Spleen (tissue), 11 donors: ENCODE measurements around the gene OTUD7B. TPM values are rescaled to one million over a fixed set of nuclear protein-coding genes. Genes with fewer than 3 reads are reported as not detected.

ENCODE experiments used
- DNase-seq: peaks from one replicate; pipeline ENCODE4 v3.0.0-alpha.2; 2020
- H3K27ac ChIP-seq, 8 donors: fragments of 200-600 bp; sonication (generic) in 7 of 8; 1 replicate in 4 of 8; 2 replicates in 4 of 8; pipeline versions ENCODE4 v1.5.0 to v1.8.0; 2016 to 2021; ENCODE audit warnings: inconsistent platforms in 4 of 8, mild to moderate bottlenecking in 4 of 8, moderate library complexity in 1 of 8
- H3K27me3 ChIP-seq, 7 donors: fragments of 200-600 bp; sonication (generic) in 6 of 7; replicated peaks in 1 of 7; 1 replicate in 4 of 7; 2 replicates in 3 of 7; pipeline versions ENCODE4 v1.5.0 to v1.8.0; 2016 to 2021; ENCODE audit warnings: inconsistent platforms in 3 of 7, mild to moderate bottlenecking in 1 of 7
- H3K36me3 ChIP-seq, 6 donors: fragments of 200-600 bp; sonication (generic) in 5 of 6; 1 replicate in 4 of 6; 2 replicates in 2 of 6; pipeline versions ENCODE4 v1.5.0 to v1.8.0; 2016 to 2021; ENCODE audit warnings: inconsistent platforms in 2 of 6
- H3K4me1 ChIP-seq, 6 donors: fragments of 200-600 bp; sonication (generic) in 5 of 6; 1 replicate in 3 of 6; 2 replicates in 3 of 6; pipeline versions ENCODE4 v1.5.0 to v1.8.0; 2016 to 2021; ENCODE audit warnings: inconsistent platforms in 3 of 6
- H3K4me3 ChIP-seq, 8 donors: fragments of 200-600 bp; sonication (generic) in 7 of 8; 1 replicate in 4 of 8; 2 replicates in 4 of 8; pipeline versions ENCODE4 v1.5.0 to v1.8.0; 2016 to 2021; ENCODE audit warnings: inconsistent platforms in 4 of 8, mild to moderate bottlenecking in 4 of 8, moderate library complexity in 2 of 8
- H3K9me3 ChIP-seq, 8 donors: fragments of 200-600 bp; sonication (generic) in 7 of 8; 1 replicate in 4 of 8; 2 replicates in 4 of 8; pipeline versions ENCODE4 v1.5.0 to v1.8.0; 2016 to 2021; ENCODE audit warnings: inconsistent platforms in 4 of 8
- POLR2A ChIP-seq, 3 donors: fragments of 450-650 bp; IDR thresholded peaks; one replicate each; pipeline ENCODE4 v1.5.1; 2017; ENCODE audit warnings: antibody characterized with exemption in 3 of 3, mild to moderate bottlenecking in 1 of 3
- POLR2AphosphoS5 ChIP-seq, 3 donors: sonication (generic); formaldehyde crosslinking; IDR thresholded peaks; one replicate each; pipeline ENCODE4 v1.5.1; 2017; ENCODE audit warnings: antibody characterized with exemption in 3 of 3
- WGBS, 5 donors: extraction: QIAGEN DNeasy Blood & Tissue Kit in 3 of 5; methylation state at CpG; one replicate each; pipeline versions ENCODE4 v1.1.5 to v1.1.7; 2013 to 2018; 5-methylcytosine and 5-hydroxymethylcytosine counted together
- intact Hi-C: fragments of 100-400 bp; cut with DNase I; formaldehyde crosslinking; loops from one replicate; pipeline ENCODE4 v1.15.0; 2023; ENCODE audit warnings: low total_unique reads
- polyA plus RNA-seq, 3 donors: library from polyadenylated mRNA; stranded (reverse); fragments of 200-250 nt; gene quantifications; one replicate each; pipeline ENCODE4 v1.2.1, GENCODE V29; 2013
- total RNA-seq, 7 donors: library from RNA; depleted of rRNA in 3 of 7; stranded (reverse); fragments of >200 nt in 3 of 7; fragmentation: NEBNext Ultra II Directional in 4 of 7; extraction: Animal tissue kit (Norgen Biotek cat#: 25700) in 4 of 7; gene quantifications; one replicate each; pipeline versions ENCODE4 v1.1.0 to v1.2.1, GENCODE V29; 2016 to 2021
- TF ChIP-seq, protein P1 (sequence below), 11 experiments: fragments of 200-600 bp in 7 of 11; fragments of 450-650 bp in 4 of 11; sonication (generic) in 4 of 11; IDR thresholded peaks in 8 of 11; conservative IDR thresholded peaks in 3 of 11; 1 replicate in 7 of 11; 2 replicates in 4 of 11; pipeline versions ENCODE4 v1.4.0 to v1.8.0; 2016 to 2021; ENCODE audit warnings: antibody characterized with exemption in 11 of 11, inconsistent platforms in 4 of 11, mild to moderate bottlenecking in 1 of 11
- donor health status: healthy with polysubstance abuse.
- donor health status: DM: no; HTN: no; CAD: no; lungs with moderate emphysema.
- donor health status: DM: no; HTN: no; CAD: no.
- donor health status: Bipolar disorder and iron deficiency.
- donor health status: healthy.
- donor health status: DM: no; HTN: no; CAD: no.
- donor health status: DM: yes; HTN: yes; CAD: no.

The OTUD7B gene
- total and polyA plus RNA-seq, 10 donors = 0.70 to 20.5 (median 12.1) TPM

DNA sequence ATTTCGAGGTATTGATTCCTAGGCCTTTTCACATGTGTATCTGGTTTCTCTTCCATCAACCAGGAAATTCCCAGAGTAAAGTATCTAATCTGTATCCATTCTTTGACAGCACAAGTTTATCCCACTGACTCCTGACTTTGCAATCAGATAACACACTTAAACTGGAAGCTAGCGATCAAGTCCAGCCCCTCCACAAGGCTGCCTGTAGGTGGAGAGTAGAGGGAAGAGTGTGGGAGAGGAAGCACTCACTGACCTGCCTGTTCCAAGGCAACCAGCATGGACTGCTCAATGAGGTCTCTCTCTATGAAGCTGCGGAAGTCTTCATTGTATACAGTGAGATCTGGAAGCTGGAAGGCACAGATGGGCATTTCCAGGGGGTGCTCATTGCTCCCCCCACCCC lies 43.5 kb downstream of the OTUD7B start:
- Histone ChIP-seq H3K4me3 (no peak overlapping the region), H3K9me3 (no peaks in the 10 kb centered on the region), H3K36me3 (peaks cover 0 to 78% (median 46%) of the 10 kb centered on the region in 6 donors), H3K27me3 (no peaks in the 10 kb centered on the region), H3K4me1 (peaks cover 5 to 15% (median 7%) of the 10 kb centered on the region in 6 donors), H3K27ac (no peak overlapping the region)
- intact Hi-C loops = no loop called here
- TF ChIP-seq, protein P1, sequence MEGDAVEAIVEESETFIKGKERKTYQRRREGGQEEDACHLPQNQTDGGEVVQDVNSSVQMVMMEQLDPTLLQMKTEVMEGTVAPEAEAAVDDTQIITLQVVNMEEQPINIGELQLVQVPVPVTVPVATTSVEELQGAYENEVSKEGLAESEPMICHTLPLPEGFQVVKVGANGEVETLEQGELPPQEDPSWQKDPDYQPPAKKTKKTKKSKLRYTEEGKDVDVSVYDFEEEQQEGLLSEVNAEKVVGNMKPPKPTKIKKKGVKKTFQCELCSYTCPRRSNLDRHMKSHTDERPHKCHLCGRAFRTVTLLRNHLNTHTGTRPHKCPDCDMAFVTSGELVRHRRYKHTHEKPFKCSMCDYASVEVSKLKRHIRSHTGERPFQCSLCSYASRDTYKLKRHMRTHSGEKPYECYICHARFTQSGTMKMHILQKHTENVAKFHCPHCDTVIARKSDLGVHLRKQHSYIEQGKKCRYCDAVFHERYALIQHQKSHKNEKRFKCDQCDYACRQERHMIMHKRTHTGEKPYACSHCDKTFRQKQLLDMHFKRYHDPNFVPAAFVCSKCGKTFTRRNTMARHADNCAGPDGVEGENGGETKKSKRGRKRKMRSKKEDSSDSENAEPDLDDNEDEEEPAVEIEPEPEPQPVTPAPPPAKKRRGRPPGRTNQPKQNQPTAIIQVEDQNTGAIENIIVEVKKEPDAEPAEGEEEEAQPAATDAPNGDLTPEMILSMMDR (IDR thresholded peaks at IDR 0.05 in 8 of 11, conservative IDR thresholded peaks at IDR 0.05 in 3 of 11) = no peak
- no peak for DNase-seq
- 88 to 95% (median 91%) methylated on average over 3 of the region's 3 CpGs for WGBS, 5 donors

DNA sequence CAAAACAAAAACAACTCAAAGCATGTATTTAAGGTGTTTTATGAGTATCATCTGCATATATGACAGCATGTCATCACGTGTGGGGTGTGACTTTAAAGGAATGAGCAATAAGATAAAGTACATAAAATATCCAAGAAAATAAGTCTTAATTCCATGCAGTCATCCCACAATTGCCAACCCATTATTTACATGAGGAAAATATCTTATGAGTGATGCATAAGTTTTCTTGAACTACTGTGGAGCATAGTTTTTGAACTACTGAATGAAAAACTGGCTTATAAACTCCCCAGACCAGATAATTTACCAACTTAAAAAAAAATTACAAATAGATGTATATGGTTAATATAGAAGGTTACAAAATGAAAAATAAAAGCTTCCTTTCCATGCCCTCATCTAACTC lies 44.1 kb downstream of the OTUD7B start:
- 76 to 97% (median 89%) methylated on average over 1 of the region's 1 CpG for WGBS, 5 donors
- peaks cover 8 to 20% (median 11%) of the 10 kb centered on the region in 6 donors for H3K4me1 ChIP-seq
- no peaks in the 10 kb centered on the region for H3K9me3 ChIP-seq
- TF ChIP-seq POLR2A (IDR thresholded peaks at IDR 0.05) (no peak), POLR2AphosphoS5 (IDR thresholded peaks at IDR 0.05) (no peak)
- TF ChIP-seq, protein P1 (IDR thresholded peaks at IDR 0.05 in 8 of 11, conservative IDR thresholded peaks at IDR 0.05 in 3 of 11) = no peak
- no peak overlapping the region for H3K4me3 ChIP-seq
- no peak overlapping the region for H3K27ac ChIP-seq
- no peak for DNase-seq
- H3K36me3 ChIP-seq = peaks cover 0 to 72% (median 42%) of the 10 kb centered on the region in 6 donors
- intact Hi-C loops = no loop called here
- H3K27me3 ChIP-seq = no peaks in the 10 kb centered on the region

DNA sequence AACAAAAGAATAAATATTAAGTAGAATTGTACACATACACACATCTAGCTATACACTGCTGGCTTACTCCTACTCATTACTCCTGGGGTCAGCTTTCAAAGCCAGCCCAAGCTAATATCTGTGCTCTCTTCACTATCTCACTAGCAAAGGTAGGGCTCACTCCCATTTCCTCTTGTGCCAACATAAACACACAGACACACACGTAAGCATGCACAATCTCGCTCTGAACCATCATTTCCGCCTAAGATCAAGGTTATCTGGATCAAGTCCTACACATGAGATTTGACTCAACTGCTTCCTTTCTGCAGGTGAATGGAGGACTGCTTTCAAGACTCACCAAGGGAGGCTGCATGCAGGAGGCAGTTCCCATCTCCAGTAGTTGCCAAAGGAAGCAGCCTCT lies 45.1 kb downstream of the OTUD7B start:
- Histone ChIP-seq H3K27ac (no peak overlapping the region), H3K4me1 (peaks cover 8 to 20% (median 11%) of the 10 kb centered on the region in 6 donors), H3K36me3 (peaks cover 0 to 62% (median 35%) of the 10 kb centered on the region in 6 donors), H3K4me3 (no peak overlapping the region), H3K27me3 (no peaks in the 10 kb centered on the region), H3K9me3 (no peaks in the 10 kb centered on the region)
- intact Hi-C loops = no loop called here
- TF ChIP-seq POLR2A (IDR thresholded peaks at IDR 0.05) (no peak), POLR2AphosphoS5 (IDR thresholded peaks at IDR 0.05) (no peak)
- TF ChIP-seq, protein P1 (IDR thresholded peaks at IDR 0.05 in 8 of 11, conservative IDR thresholded peaks at IDR 0.05 in 3 of 11) = no peak
- DNase-seq = no peak
- 83 to 96% (median 86%) methylated on average over 3 of the region's 3 CpGs for WGBS, 5 donors

DNA sequence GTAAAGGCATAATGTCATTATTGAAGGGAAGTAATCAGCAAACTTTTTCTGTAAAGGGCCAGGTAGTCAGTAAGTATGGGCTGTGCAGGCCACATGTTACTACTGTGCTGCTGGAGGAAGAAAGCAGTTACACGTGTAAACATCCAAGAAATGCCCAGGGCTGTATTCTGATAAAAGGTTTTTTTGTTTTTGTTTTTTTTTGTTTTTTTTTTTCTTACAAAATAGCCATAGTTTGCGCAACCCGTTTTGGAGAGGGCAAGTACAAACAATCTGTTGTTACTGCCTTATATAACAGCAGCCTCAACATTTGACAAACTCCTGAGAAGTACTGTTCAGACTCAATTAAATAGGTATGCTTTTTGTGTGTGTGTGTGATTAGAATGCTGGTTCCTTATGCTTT lies 47.2 kb downstream of the OTUD7B start:
- TF ChIP-seq, protein P1 (IDR thresholded peaks at IDR 0.05 in 8 of 11, conservative IDR thresholded peaks at IDR 0.05 in 3 of 11) = no peak
- TF ChIP-seq POLR2AphosphoS5 (IDR thresholded peaks at IDR 0.05) (no peak), POLR2A (IDR thresholded peaks at IDR 0.05) (no peak)
- Histone ChIP-seq H3K4me1 (peaks cover 8 to 20% (median 11%) of the 10 kb centered on the region in 6 donors), H3K36me3 (peaks cover 0 to 60% (median 35%) of the 10 kb centered on the region in 6 donors), H3K9me3 (no peaks in the 10 kb centered on the region), H3K27me3 (no peaks in the 10 kb centered on the region), H3K4me3 (no peak overlapping the region), H3K27ac (peak overlapping the region in 2 of 8 donors; percentile 41 to 64)
- WGBS, 5 donors = 70 to 81% (median 71%) methylated on average over 3 of the region's 3 CpGs
- intact Hi-C loops = no loop called here
- DNase-seq = no peak
